GM23338 (cell line): Measurements from ENCODE around the gene KLHL18. TPM values are rescaled to one million over a fixed set of nuclear protein-coding genes. Genes with fewer than 3 reads are reported as not detected.

Source experiments
- ATAC-seq: fragments of 200-7000 bp; cut with Tn5 transposase; 3 replicates; pipeline ENCODE4 v1.9.1; 2020
- DNase-seq: peaks from one replicate; pipeline ENCODE4 v3.0.0-alpha.2; 2015; ENCODE audit warnings: low spot score
- H2AFZ ChIP-seq: fragments of 200-600 bp; sonication (generic); 2 replicates; pipeline ENCODE4 v1.8.0; 2016; ENCODE audit warnings: antibody characterized with exemption, mild to moderate bottlenecking, moderate library complexity
- H3F3A ChIP-seq: fragments of 200-600 bp; sonication (generic); replicated peaks from 2 replicates; pipeline ENCODE4 v1.8.0; 2017; ENCODE audit warnings: antibody characterized with exemption, mixed run types, low read depth
- H3K27ac ChIP-seq: fragments of 200-600 bp; sonication (generic); 2 replicates; pipeline ENCODE4 v1.6.1; 2016; ENCODE audit warnings: low read depth
- H3K27me3 ChIP-seq: fragments of 200-600 bp; sonication (generic); 2 replicates; pipeline ENCODE4 v1.8.0; 2016; ENCODE audit warnings: mild to moderate bottlenecking, mixed run types, moderate library complexity; ENCODE audit not compliant: insufficient read depth
- H3K36me3 ChIP-seq: fragments of 200-600 bp; sonication (generic); 2 replicates; pipeline ENCODE4 v1.8.0; 2016; ENCODE audit warnings: mild to moderate bottlenecking; ENCODE audit not compliant: insufficient read depth
- H3K4me1 ChIP-seq: fragments of 200-600 bp; sonication (generic); 2 replicates; pipeline ENCODE4 v1.8.0; 2016; ENCODE audit warnings: mild to moderate bottlenecking, moderate library complexity; ENCODE audit not compliant: insufficient read depth
- H3K4me2 ChIP-seq: fragments of 200-600 bp; sonication (generic); 2 replicates; pipeline ENCODE4 v1.7.1; 2017; ENCODE audit warnings: mixed run types
- H3K4me3 ChIP-seq: fragments of 200-600 bp; sonication (generic); 2 replicates; pipeline ENCODE4 v1.6.1; 2016; ENCODE audit warnings: mixed run types
- H3K79me2 ChIP-seq: fragments of 200-600 bp; sonication (generic); replicated peaks from 2 replicates; pipeline ENCODE4 v1.8.0; 2017; ENCODE audit warnings: mild to moderate bottlenecking; ENCODE audit not compliant: insufficient read depth
- H3K9me2 ChIP-seq: fragments of 200-600 bp; sonication (generic); 2 replicates; pipeline ENCODE4 v1.8.0; 2017; ENCODE audit not compliant: insufficient read depth
- H4K20me1 ChIP-seq: fragments of 200-600 bp; sonication (generic); replicated peaks from 2 replicates; pipeline ENCODE4 v1.8.0; 2017; ENCODE audit warnings: mild to moderate bottlenecking; ENCODE audit not compliant: insufficient read depth
- H3K27ac Mint-ChIP-seq: 2 replicates; pipeline ENCODE4 v1.8.0; 2020; ENCODE audit warnings: inconsistent platforms, mild to moderate bottlenecking, moderate library complexity, mixed read lengths
- H3K27me3 Mint-ChIP-seq: 3 replicates; pipeline ENCODE4 v1.8.0; 2022; ENCODE audit warnings: low read depth, mild to moderate bottlenecking, moderate library complexity, mixed read lengths, inconsistent platforms; ENCODE audit not compliant: insufficient read depth, poor library complexity
- H3K36me3 Mint-ChIP-seq: 3 replicates; pipeline ENCODE4 v1.8.0; 2021; ENCODE audit warnings: low read depth, mild to moderate bottlenecking, inconsistent platforms, moderate library complexity, mixed read lengths
- H3K4me1 Mint-ChIP-seq: 3 replicates; pipeline ENCODE4 v1.8.0; 2020; ENCODE audit warnings: mild to moderate bottlenecking, inconsistent platforms, mixed read lengths
- H3K4me3 Mint-ChIP-seq: 3 replicates; pipeline ENCODE4 v1.8.0; 2021; ENCODE audit warnings: moderate library complexity, mild to moderate bottlenecking, inconsistent platforms, mixed read lengths
- H3K9me3 Mint-ChIP-seq: 3 replicates; pipeline ENCODE4 v1.8.0; 2020; ENCODE audit warnings: moderate library complexity, mild to moderate bottlenecking, inconsistent platforms, mixed read lengths
- CREB1 ChIP-seq: fragments of 250-450 bp; sonication (Bioruptor Pico); IDR thresholded peaks from 2 replicates; pipeline ENCODE4 v1.5.0; 2020; ENCODE audit warnings: low read depth, mild to moderate bottlenecking, moderate library complexity
- CTCF ChIP-seq, 2 experiments: fragments of 200-600 bp in 1 of 2; sonication (generic) in 1 of 2; conservative IDR thresholded peaks; 2 replicates each; pipeline versions ENCODE4 v1.5.1 to v1.6.1; 2016 to 2017; ENCODE audit warnings: antibody characterized with exemption in 2 of 2, low read depth in 2 of 2, mild to moderate bottlenecking in 2 of 2, moderate library complexity in 1 of 2
- ETS1 ChIP-seq: IDR thresholded peaks from 2 replicates; pipeline ENCODE4 v1.6.1; 2016; ENCODE audit warnings: antibody characterized with exemption
- EZH2 ChIP-seq: fragments of 200-600 bp; sonication (generic); IDR thresholded peaks from one replicate; pipeline ENCODE4 v1.8.0; 2017; ENCODE audit warnings: antibody characterized with exemption, mild to moderate bottlenecking, low read depth; ENCODE audit not compliant: unreplicated experiment
- EZH2phosphoT487 ChIP-seq: fragments of 200-600 bp; sonication (generic); IDR thresholded peaks from one replicate; pipeline ENCODE4 v1.8.1; 2018; ENCODE audit warnings: antibody characterized with exemption; ENCODE audit not compliant: unreplicated experiment
- JUNB ChIP-seq: IDR thresholded peaks from one replicate; pipeline ENCODE4 v1.6.1; 2016; ENCODE audit warnings: antibody characterized with exemption; ENCODE audit not compliant: unreplicated experiment
- NANOG ChIP-seq: IDR thresholded peaks from 2 replicates; pipeline ENCODE4 v1.6.1; 2016; ENCODE audit warnings: antibody characterized with exemption, borderline replicate concordance
- POLR2AphosphoS5 ChIP-seq: IDR thresholded peaks from 2 replicates; pipeline ENCODE4 v1.6.1; 2016; ENCODE audit warnings: antibody characterized with exemption, low read depth
- REST ChIP-seq: IDR thresholded peaks from one replicate; pipeline ENCODE4 v1.6.1; 2018; ENCODE audit warnings: antibody characterized with exemption; ENCODE audit not compliant: unreplicated experiment
- STAT1 ChIP-seq: IDR thresholded peaks from one replicate; pipeline ENCODE4 v1.6.1; 2016; ENCODE audit warnings: antibody characterized with exemption; ENCODE audit not compliant: unreplicated experiment
- ZNF114 ChIP-seq: fragments of 250-450 bp; sonication (Bioruptor Pico); IDR thresholded peaks from 2 replicates; pipeline ENCODE4 v1.5.0; 2020; ENCODE audit warnings: mild to moderate bottlenecking, moderate library complexity
- ZNF331 ChIP-seq: fragments of 250-450 bp; sonication (Bioruptor Pico); IDR thresholded peaks from 2 replicates; pipeline ENCODE4 v1.5.0; 2020; ENCODE audit warnings: low read depth, mild to moderate bottlenecking, moderate library complexity
- ZNF462 ChIP-seq: fragments of 250-450 bp; sonication (Bioruptor Pico); IDR thresholded peaks from 2 replicates; pipeline ENCODE4 v1.5.0; 2020; ENCODE audit warnings: mild to moderate bottlenecking, moderate library complexity
- polyA plus RNA-seq: library from polyadenylated mRNA; unstranded; fragments of >200 nt; fragmentation: Nextera tagmentation; extraction: Ambion mirVana; gene quantifications from 2 replicates; pipeline ENCODE4 v1.2.1, GENCODE V29; 2016
- total RNA-seq: library from RNA; depleted of rRNA; stranded (reverse); fragments of >200 nt; shearing (Covaris generic); gene quantifications from 2 replicates; pipeline ENCODE4 v1.2.3, GENCODE V29; 2014

KLHL18 gene
- total and polyA plus RNA-seq, 2 experiments from 2014 or later, result 11.3 to 18.1 TPM

GRCh38 chr3:47276558-47276957, 6.2 kb upstream of the KLHL18 start:
- TF ChIP-seq ZNF462 (CRISPR knock-in tag) (no peak), CREB1 (CRISPR knock-in tag) (no peak), STAT1 (no peak), ZNF114 (CRISPR knock-in tag) (no peak), REST (no peak), JUNB (no peak), ZNF331 (CRISPR knock-in tag) (no peak), ETS1 (no peak), EZH2phosphoT487 (no peak), CTCF (conservative IDR thresholded peaks at IDR 0.05; ENCODE audit: low read depth in 2 of 2) (no peak), EZH2 (no peak), POLR2AphosphoS5 (no peak), NANOG (no peak)
- Histone ChIP-seq H3K4me1 (no peaks in the 10 kb centered on the region), H3K4me3 (no peak overlapping the region), H3F3A (0 out of 2 replicates have a peak, but pooled peaks cover 4% of the 10 kb centered on the region), H4K20me1 (no peaks in the 10 kb centered on the region), H3K4me2 (no peak overlapping the region), H3K27me3 (no peaks in the 10 kb centered on the region), H3K27ac (no peak overlapping the region), H3K36me3 (no peaks in the 10 kb centered on the region), H2AFZ (no peak overlapping the region), H3K79me2 (peaks cover 6% of the 10 kb centered on the region; the same call in 1 of the 2 replicates), H3K9me2 (peaks cover 3% of the 10 kb centered on the region; the same call in 1 of the 2 replicates)
- Mint-ChIP-seq H3K4me1 (peaks cover 1% of the 10 kb centered on the region; the same call in 2 of the 3 replicates), H3K9me3 (no peaks in the 10 kb centered on the region), H3K4me3 (no peak overlapping the region), H3K36me3 (no peaks in the 10 kb centered on the region), H3K27me3 (peaks cover 6% of the 10 kb centered on the region), H3K27ac (no peak overlapping the region)
- DNase-seq, result no peak
- ATAC-seq, result no peak
